Cardiac muscle cell (in vitro differentiated cells and primary cell): ENCODE measurements around the gene KIF27. TPM values are rescaled to one million over a fixed set of nuclear protein-coding genes. Genes with fewer than 3 reads are reported as not detected.
A peak's percentile ranks its signal among the peaks of the same experiment; 100 is the strongest.
"Not testable (repeated sequence)": the region's sequence is repeated elsewhere in the genome, so short reads cannot be mapped to it uniquely, and the experiment has no call there.

Experiments used
- DNase-seq, 2 donors: peaks; one replicate each; pipeline versions ENCODE4 v3.0.0 to v3.0.0-alpha.2; 2010 to 2017; ENCODE audit warnings: low read depth in 1 of 2, low spot score in 1 of 2
- H3K27ac ChIP-seq: fragments of 200-600 bp; sonication (generic); 2 replicates; pipeline ENCODE4 v1.5.1; 2016
- H3K27me3 ChIP-seq: fragments of 200-600 bp; sonication (generic); 2 replicates; pipeline ENCODE4 v1.6.0; 2016; ENCODE audit warnings: control low read depth
- H3K36me3 ChIP-seq: fragments of 200-600 bp; sonication (generic); 2 replicates; pipeline ENCODE4 v1.5.1; 2016; ENCODE audit warnings: control low read depth
- H3K4me1 ChIP-seq: fragments of 200-600 bp; sonication (generic); 2 replicates; pipeline ENCODE4 v1.8.1; 2017; ENCODE audit warnings: low read depth, mild to moderate bottlenecking, mixed run types
- H3K4me3 ChIP-seq: fragments of 200-600 bp; sonication (generic); 2 replicates; pipeline ENCODE4 v1.5.1; 2016; ENCODE audit warnings: mild to moderate bottlenecking
- H3K9me3 ChIP-seq: fragments of 200-600 bp; sonication (generic); 2 replicates; pipeline ENCODE4 v1.5.1; 2017; ENCODE audit warnings: low read depth, mild to moderate bottlenecking, control low read depth
- CTCF ChIP-seq: IDR thresholded peaks from 2 replicates; pipeline ENCODE4 v1.5.1; 2012; ENCODE audit warnings: low read depth, mild to moderate bottlenecking, low read length
- polyA plus RNA-seq: library from polyadenylated mRNA; unstranded; fragments of >200 nt; fragmentation: Nextera tagmentation; extraction: Ambion mirVana; gene quantifications from 2 replicates; pipeline ENCODE4 v1.2.1, GENCODE V29; 2016
- total RNA-seq: library from RNA; depleted of rRNA; stranded (reverse); fragments of >200 nt; gene quantifications from 2 replicates; pipeline ENCODE4 v1.2.3, GENCODE V29; 2016

The KIF27 gene
- total and polyA plus RNA-seq, 2 experiments from 2014 or later: 6.2 to 6.6 TPM

- H3K36me3 ChIP-seq: no peaks in the 10 kb centered on the region
- H3K4me3 ChIP-seq: no peak overlapping the region
- no peak overlapping the region for H3K27ac ChIP-seq
- no peak for DNase-seq
- TF ChIP-seq CTCF: no peak
- no peaks in the 10 kb centered on the region for H3K9me3 ChIP-seq
- H3K27me3 ChIP-seq: no peaks in the 10 kb centered on the region
- no peaks in the 10 kb centered on the region for H3K4me1 ChIP-seq
These were observed 10.8 kb upstream of the KIF27 start for GRCh38 chr9:83932011-83932410.

GRCh38 chr9:83930881-83931280, 9.6 kb upstream of the KIF27 start:
- DNase-seq: no peak
- no peak for TF ChIP-seq CTCF
- Histone ChIP-seq H3K27me3 (no peaks in the 10 kb centered on the region), H3K4me1 (no peaks in the 10 kb centered on the region), H3K36me3 (no peaks in the 10 kb centered on the region), H3K9me3 (no peaks in the 10 kb centered on the region), H3K4me3 (no peak overlapping the region), H3K27ac (no peak overlapping the region)

- Histone ChIP-seq H3K4me1 (no peaks in the 10 kb centered on the region), H3K9me3 (no peaks in the 10 kb centered on the region), H3K27me3 (no peaks in the 10 kb centered on the region), H3K27ac (no peak overlapping the region), H3K36me3 (no peaks in the 10 kb centered on the region), H3K4me3 (no peak overlapping the region)
- no peak for DNase-seq
- no peak for TF ChIP-seq CTCF
These were observed 6.4 kb upstream of the KIF27 start for GRCh38 chr9:83927591-83927990.

GRCh38 chr9:83920469-83920926, 734 bp downstream of the KIF27 start:
- Histone ChIP-seq H3K4me1 (peaks cover 2% of the 10 kb centered on the region), H3K27me3 (no peaks in the 10 kb centered on the region), H3K27ac (peak overlapping the region; percentile 95), H3K36me3 (no peaks in the 10 kb centered on the region), H3K9me3 (no peaks in the 10 kb centered on the region), H3K4me3 (peak overlapping the region; percentile 73)
- TF ChIP-seq CTCF: peak; percentile 59
- DNase-seq: peak; percentile 50 to 75

GRCh38 chr9:83919111-83919510, 2.1 kb downstream of the KIF27 start:
- H3K36me3 ChIP-seq: no peaks in the 10 kb centered on the region
- no peak overlapping the region for H3K27ac ChIP-seq
- H3K4me3 ChIP-seq: no peak overlapping the region
- no peak for TF ChIP-seq CTCF
- no peaks in the 10 kb centered on the region for H3K9me3 ChIP-seq
- DNase-seq: no peak
- no peaks in the 10 kb centered on the region for H3K27me3 ChIP-seq
- H3K4me1 ChIP-seq: peaks cover 2% of the 10 kb centered on the region

- not testable (repeated sequence) for H3K27ac ChIP-seq, H3K27me3 ChIP-seq, H3K4me1 ChIP-seq, H3K36me3 ChIP-seq, H3K4me3 ChIP-seq, H3K9me3 ChIP-seq
- peak in 1 of 2 donors; percentile 43 for DNase-seq
These were observed 9.0 kb downstream of the KIF27 start for GRCh38 chr9:83912194-83912593.
